Measurements from ENCODE around the gene SBF2.

- TF ChIP-seq POLR2A (IDR thresholded peaks at IDR 0.05; ENCODE audit: low read depth, low read length), result no peak
- no peak for TF ChIP-seq POLR2AphosphoS5 (IDR thresholded peaks at IDR 0.05; ENCODE audit: low read depth, low read length)
- TF ChIP-seq TAF1 (IDR thresholded peaks at IDR 0.05; ENCODE audit: low read depth, low read length), result no peak
- TF ChIP-seq POU2F2 (IDR thresholded peaks at IDR 0.05; ENCODE audit: low read depth, low read length), result no peak
- TF ChIP-seq SPI1 (IDR thresholded peaks at IDR 0.05; ENCODE audit: low read depth, low read length), result no peak
- no peak for TF ChIP-seq PAX5 (IDR thresholded peaks at IDR 0.05; ENCODE audit: insufficient read depth, low read length, severe bottlenecking)
Measured at GRCh38 chr11:9823887-9824385, 470.1 kb downstream of the SBF2 start.
